HG02759 (cell line): Measurements from ENCODE around the gene PPARGC1A.

Source experiments
- ATAC-seq: cut with Tn5 transposase; IDR thresholded peaks from one replicate; pipeline ENCODE4 v1.9.1; 2021; ENCODE audit warnings: mild to moderate bottlenecking, moderate library complexity; ENCODE audit not compliant: unreplicated experiment

PPARGC1A gene

DNA sequence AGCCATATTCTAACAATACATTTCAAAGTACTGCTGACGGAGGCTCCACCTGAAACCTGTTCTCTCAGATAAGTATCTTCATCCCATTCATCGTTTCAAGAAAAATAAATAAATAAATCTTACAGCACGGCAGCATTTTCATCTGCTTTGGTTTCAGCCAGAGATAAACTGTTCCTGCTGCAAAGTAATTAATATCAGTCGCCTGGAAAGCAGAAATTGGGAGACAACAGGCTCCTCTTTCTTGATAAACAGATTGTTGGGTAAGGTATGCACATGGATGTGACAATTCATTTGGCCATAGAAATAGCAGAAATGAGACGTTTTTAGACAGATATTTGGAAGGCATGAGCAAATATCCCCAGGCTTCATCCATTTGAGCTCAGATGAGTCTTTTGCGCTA is 110.4 kb downstream of the PPARGC1A start:
- no peak for ATAC-seq

DNA sequence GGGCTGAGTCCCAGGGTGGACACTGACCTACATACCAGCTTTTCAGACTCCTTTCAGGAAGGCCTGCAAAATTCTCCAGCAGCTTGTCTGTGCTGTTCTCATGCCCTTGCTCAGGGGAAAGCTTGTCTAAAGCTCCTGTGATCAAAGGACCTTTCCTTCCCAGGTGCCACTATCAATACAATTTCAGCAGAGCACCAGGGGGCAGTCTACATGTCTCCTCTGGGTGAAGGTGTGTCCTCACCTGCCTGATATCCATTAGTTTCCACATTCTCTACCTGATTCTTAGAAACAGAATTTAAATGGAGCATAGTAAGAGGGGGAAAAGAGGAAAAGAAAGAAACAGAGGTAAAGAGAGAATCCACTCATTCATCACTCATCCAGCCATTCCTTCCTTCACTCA is 114.2 kb downstream of the PPARGC1A start:
- no peak for ATAC-seq

DNA sequence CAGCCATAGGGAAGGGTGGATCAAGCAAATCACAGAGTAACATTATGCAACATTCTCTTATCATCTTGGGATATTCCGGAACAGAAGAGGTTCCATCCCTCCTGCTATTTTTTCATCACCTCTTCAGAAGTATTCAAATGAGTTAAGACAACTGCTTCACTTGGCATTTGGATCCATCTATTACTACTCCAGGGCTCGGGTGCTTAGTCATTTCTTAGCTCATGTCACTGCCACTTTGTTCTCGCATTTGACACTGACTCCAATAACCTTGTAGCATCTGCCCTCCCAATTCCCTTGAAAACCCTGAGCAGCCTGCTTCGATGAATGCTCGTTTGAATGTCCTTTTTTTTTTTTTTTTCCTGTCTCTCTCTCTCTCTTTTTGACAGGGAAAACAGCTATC is 114.9 kb downstream of the PPARGC1A start:
- no peak for ATAC-seq

DNA sequence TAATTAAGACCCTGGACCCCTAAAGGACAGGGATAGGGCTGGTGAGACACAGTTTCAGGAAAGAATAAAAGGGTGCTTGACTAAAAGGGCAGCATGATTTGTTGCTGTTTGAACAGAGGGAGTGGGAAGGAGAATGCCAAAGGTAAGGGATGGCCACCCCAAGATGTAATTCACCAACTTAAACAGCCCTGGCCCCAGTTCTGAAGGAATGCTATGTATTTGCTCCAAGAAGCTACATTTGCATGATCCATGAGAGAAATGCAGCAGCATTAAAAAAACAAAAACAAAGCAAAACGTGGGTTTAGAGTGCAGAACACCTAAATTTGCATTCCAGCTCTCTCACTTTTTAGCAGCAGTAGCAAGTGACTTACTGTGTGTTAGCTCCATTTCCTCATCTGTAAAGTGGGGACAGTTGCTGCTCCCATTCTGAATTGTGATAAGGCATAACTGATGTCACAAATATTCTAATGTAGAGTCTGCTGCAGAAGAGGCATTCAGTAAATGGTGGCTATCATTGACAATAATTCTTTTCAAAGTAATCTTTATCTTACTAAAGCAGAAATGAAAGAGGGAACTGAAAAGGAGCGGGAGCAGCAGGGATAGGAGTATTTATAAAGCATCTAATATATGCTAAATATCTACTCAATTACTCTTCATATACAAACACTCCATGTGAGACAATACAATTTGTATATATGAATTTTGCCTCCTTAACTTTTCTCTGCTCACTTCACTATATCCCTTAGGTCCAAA is 115.8 kb downstream of the PPARGC1A start:
- ATAC-seq = no peak

DNA sequence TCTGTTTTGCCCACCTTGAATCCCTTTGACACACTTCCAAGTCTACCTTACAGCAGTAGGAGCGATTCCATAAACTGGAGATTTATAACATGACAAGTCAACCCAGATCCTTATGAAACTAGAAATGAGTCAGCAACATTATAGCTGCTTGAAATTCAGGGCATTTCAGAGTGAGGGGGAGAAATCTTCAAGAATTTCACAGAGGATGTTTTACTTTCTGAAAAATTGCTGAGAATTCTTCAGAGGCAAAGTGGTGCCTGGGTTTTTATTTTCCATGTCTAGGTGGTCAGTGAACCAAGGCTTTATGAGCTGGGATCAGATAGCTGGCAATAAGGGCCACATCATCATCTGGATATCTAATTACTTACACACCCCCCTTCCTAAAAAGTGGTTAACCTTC is 119.8 kb downstream of the PPARGC1A start:
- no peak for ATAC-seq

DNA sequence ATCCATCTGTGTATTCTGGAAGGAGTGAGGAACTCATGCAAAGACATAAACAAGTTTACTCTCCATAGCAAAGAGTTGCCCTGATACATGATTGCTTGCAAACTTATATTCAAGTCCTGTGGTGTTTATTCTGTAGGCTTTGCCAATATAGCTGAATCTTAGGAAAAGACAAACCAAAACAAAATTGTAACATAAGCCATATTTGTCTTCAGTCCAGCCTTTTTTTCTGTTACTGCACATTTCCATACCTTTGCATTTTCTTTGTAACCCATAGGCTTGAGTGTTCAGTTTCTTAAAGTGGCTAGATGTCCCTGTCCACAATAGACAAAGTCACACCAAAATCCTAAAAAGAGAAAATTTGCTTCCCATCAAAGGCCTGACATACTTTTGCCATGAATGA is 120.4 kb downstream of the PPARGC1A start:
- ATAC-seq = no peak

DNA sequence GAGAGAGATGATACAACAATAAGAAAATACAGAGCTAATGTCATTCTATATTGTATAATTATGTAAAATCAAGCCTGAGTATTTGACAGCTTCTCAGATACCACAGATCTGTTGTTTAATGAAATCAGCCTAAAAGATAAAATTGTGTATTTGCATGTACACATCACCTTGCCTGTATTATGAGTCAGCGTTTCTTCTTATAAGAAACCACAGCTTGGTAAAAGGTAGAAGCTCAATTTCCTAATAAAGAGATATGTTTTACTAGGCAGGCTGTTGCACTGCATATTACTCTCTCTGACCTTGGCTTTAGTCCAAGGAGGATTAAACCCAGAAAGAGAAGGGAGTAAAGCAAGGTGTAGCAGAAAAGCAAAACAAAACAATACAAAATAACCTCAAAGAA is 121.3 kb downstream of the PPARGC1A start:
- no peak for ATAC-seq

DNA sequence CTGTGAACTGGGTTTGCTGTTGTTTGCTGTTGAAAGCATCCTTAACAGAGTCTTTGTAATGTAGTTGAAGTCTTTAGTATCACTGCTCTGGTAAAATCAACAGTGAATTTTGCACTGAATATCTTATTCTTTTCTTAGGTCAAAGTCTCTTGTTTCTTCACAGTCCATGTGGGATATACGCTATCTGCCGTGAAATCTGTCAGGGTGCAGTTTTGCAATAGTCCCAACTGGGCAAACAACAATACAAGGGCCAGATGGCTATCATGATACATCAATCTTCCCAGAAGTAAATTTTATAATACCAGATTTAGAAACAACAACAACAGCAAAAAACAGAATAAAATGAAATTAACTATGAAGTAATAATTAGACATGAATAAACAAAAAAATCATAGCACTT is 123.5 kb downstream of the PPARGC1A start:
- ATAC-seq = no peak

DNA sequence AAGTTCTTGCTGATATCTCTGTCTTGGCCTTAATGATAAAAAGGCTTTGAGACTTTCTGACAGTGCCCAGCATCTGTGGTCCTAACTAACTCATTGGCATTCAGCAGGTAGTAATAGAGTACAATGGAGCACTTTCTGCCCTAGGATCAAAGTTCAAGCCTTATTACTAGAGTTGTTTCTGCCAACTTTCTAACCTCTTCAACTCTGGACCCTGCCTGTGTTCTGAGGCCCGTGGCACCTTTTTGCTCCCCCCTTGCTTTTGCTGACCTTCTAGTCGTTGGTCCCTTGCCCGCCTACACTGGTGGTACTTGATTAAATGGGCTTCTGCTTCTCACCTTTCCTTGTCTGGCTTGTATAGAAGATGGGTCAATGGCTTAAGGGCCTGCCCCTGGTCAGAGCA is 126.3 kb downstream of the PPARGC1A start:
- ATAC-seq = no peak

DNA sequence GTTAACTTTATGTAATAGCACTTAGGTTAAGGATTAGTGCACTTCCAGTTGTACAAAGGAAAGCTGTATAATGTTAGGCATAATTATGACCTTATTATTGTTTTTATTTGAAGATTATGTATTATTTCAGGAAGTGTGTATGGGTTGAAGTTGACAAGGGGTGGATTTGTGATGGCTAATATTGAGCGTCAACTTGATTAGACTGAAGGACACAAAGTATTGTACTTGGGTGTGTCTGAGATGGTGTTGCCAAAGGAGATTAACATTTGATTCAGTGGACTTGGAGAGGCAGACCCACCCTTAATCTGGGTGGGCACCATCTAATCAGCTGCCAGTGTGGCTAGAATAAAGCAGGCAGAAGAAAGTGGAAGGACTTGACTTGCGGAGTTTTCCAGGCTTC is 127.3 kb downstream of the PPARGC1A start:
- ATAC-seq = no peak

DNA sequence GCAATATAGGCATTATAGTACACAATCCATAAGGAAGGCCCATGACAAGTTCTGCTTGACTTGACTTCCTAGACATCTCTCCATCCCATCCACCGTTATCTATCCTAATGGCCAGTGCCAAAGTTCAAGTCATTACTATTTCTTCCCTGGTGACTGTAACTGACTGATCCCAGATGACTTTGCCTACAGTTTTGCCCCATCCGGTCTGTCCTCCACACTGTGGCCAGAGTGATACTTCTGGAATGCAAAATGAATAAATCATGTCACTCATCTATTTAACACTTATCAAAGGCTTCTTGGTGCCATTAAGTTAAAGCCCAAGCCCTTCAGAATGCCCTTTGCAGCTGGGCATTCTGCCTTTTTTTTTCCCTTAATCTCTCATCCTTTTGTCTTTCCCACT is 130.8 kb downstream of the PPARGC1A start:
- ATAC-seq = no peak

DNA sequence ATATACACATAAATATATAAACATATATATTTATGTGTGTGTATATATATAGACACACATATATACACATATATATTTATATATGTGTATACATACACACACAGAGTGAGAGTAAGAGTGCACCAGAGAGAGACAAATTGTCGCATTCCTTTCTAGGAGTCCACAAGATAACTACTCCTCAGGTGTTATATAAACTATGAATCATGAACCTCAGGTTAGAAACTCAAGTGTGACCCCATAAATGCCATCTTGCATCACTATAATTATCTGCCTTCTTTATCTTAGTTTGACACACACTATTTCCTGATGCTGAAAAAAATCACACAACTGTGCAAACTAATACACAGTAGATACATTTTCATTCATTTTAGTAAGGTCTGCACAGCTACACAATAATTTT is 135.2 kb downstream of the PPARGC1A start:
- no peak for ATAC-seq

DNA sequence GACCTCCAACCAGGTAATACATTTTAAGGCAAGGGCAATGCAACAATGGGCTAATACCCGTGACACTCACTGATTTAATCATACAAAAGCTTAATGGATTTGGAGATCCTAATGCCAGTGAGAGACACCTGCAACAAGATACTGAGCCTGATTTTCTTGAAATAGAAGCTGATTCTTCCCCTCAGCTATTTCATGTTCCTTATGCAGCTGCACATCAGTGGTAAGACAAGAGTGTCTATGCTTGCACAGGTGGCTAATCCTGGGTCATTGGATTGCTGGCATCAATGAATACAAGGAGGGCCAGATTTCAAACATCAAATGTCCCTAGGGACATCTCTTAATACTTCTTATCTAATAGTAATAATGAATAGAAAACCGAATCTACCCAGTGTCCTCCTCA is 139.7 kb downstream of the PPARGC1A start:
- ATAC-seq = no peak

DNA sequence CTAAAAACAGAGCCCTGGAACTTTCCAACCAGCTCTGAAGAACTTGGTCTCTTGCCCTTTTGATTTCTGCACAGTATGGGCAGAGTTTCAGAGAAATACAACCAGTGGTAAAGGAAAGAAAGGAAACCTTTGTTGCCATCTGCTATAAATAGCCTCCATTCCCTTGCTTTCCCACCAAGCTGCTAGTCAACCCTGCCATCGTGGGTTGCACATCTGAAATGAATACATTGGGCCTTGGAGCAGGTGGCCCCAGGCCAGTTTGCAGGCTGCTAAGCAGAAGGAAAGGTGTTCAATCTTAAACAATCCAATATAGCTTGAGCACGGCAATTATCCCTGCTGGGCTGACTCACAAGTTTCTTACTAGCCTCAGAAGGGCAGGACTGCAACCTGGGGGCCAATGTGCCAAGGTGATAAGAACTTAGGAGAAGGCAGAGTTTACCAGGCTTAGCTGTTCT is 142.5 kb downstream of the PPARGC1A start:
- ATAC-seq = no peak

DNA sequence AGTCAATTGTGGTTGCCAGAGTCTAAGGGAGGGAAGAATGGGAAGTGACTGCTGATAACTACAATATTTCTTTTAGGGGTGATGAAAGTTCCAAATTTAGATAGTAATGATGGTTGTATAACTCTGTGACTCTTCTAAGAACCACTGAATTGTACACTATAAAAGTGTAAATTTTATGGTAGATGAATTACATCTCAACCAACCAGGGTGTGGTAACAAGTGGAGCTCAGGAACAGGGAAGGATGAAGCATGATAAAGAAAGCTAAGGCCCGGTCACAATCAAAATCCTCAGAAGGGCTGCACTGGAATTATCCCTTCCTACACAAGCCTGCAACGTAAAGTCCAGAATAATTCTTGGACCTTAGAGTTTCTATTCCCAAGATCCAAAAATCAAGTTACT is 143.2 kb downstream of the PPARGC1A start:
- ATAC-seq = no peak

DNA sequence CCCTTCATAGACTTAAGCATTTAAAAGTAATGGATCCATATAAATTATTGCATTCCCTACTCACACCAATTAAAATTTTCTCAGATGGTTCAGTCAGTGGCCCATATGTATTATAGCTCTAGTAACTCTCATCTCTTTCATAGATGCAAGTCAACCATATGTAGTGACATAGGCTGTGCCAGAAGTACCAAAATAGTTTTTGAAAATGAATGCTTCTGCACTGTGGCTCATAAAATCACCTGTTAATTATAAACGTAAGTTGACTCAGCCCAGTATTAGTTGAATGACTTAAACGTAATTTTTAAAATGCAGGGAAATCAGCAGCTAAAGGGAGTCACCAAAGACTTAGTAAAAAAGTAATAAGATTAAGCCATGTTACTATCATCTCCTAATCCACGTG is 143.8 kb downstream of the PPARGC1A start:
- no peak for ATAC-seq

DNA sequence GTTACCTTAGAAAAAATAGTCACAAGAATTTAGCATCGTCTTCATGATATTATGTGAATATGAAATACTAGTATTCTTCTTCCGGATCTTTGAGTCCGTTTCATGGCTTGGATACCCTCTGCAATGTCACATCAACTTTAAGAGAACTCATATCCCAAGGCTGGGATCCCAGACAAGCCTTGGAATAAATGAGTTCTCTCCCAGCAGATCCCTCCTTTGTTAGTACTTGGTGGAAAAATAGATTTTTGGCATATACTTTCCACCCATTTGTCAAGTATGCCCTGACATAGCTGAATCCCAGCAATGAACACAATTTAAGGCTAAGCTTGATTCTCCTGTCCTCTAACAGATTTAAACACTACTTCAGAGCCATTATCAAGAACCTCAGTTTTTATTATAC is 144.5 kb downstream of the PPARGC1A start:
- no peak for ATAC-seq
